Activated CD4-positive, alpha-beta T cell treated with anti-CD3 and anti-CD28 coated beads, Interleukin-2, amount 50 U/mL, for 24 hours (primary cell): ENCODE data around the gene HOMER1.

ENCODE experiments used
- DNase-seq, 2 donors: peaks; one replicate each; pipeline ENCODE4 v3.0.0-alpha.2; 2020; ENCODE audit warnings: low read depth in 1 of 2, low spot score in 1 of 2

HOMER1 gene

DNA sequence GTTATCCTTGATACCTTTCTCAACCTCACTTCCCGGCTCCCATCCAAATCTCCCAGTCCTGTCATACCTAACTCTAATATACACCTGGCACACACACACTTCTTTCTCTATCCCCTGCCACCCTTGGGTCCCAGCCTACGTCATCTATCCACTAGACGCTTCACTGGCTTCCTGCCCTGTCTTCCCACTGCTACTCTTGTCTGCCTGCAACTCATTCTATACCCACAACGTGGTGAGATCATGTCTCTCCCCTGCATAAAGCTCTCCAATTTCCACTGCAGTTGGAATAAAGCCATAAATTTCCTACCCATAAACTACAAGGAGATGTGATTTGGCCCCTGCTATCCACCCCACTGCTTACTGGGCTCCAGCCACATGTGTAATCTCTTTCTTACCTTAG lies 184.5 kb downstream of the HOMER1 start:
- no peak for DNase-seq
